ENCODE data around the gene DENND1A. TPM values are rescaled to one million over a fixed set of nuclear protein-coding genes. Genes with fewer than 3 reads are reported as not detected.

DENND1A gene
- total and polyA plus RNA-seq, 2 of the 13 experiments (the other 11 are each of a cell fraction or from before 2014, with no cell fraction given): 14.8 to 30.1 TPM

DNA sequence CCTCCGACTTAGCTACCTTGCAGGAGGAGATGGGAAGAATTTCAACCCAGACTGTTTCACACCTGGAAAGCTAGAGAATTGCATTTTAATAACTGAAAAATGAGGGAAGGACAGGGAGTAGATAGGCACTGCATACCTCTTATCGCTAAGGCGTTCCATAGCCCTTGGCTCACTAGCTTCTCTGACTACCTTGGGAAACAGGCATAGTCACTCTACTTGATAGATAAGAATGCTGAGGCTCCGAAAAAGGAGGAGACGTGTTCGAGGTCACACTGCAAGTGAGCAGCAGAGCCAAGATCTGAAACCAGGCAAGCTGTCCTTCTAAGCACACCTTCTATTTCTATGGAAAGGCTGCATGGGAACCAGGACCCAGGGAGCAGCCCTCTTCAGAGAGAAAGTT lies 405.1 kb downstream of the DENND1A start (continued):
- TF ChIP-seq, protein P1, sequence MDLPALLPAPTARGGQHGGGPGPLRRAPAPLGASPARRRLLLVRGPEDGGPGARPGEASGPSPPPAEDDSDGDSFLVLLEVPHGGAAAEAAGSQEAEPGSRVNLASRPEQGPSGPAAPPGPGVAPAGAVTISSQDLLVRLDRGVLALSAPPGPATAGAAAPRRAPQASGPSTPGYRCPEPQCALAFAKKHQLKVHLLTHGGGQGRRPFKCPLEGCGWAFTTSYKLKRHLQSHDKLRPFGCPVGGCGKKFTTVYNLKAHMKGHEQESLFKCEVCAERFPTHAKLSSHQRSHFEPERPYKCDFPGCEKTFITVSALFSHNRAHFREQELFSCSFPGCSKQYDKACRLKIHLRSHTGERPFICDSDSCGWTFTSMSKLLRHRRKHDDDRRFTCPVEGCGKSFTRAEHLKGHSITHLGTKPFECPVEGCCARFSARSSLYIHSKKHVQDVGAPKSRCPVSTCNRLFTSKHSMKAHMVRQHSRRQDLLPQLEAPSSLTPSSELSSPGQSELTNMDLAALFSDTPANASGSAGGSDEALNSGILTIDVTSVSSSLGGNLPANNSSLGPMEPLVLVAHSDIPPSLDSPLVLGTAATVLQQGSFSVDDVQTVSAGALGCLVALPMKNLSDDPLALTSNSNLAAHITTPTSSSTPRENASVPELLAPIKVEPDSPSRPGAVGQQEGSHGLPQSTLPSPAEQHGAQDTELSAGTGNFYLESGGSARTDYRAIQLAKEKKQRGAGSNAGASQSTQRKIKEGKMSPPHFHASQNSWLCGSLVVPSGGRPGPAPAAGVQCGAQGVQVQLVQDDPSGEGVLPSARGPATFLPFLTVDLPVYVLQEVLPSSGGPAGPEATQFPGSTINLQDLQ (CRISPR knock-in tag; IDR thresholded peaks at IDR 0.05): no peak
- TF ChIP-seq MTA3 (CRISPR knock-in tag; IDR thresholded peaks at IDR 0.05): no peak
- TF ChIP-seq ZNF619 (CRISPR knock-in tag; IDR thresholded peaks at IDR 0.05): no peak
- TF ChIP-seq, protein P2, sequence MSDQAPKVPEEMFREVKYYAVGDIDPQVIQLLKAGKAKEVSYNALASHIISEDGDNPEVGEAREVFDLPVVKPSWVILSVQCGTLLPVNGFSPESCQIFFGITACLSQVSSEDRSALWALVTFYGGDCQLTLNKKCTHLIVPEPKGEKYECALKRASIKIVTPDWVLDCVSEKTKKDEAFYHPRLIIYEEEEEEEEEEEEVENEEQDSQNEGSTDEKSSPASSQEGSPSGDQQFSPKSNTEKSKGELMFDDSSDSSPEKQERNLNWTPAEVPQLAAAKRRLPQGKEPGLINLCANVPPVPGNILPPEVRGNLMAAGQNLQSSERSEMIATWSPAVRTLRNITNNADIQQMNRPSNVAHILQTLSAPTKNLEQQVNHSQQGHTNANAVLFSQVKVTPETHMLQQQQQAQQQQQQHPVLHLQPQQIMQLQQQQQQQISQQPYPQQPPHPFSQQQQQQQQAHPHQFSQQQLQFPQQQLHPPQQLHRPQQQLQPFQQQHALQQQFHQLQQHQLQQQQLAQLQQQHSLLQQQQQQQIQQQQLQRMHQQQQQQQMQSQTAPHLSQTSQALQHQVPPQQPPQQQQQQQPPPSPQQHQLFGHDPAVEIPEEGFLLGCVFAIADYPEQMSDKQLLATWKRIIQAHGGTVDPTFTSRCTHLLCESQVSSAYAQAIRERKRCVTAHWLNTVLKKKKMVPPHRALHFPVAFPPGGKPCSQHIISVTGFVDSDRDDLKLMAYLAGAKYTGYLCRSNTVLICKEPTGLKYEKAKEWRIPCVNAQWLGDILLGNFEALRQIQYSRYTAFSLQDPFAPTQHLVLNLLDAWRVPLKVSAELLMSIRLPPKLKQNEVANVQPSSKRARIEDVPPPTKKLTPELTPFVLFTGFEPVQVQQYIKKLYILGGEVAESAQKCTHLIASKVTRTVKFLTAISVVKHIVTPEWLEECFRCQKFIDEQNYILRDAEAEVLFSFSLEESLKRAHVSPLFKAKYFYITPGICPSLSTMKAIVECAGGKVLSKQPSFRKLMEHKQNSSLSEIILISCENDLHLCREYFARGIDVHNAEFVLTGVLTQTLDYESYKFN (CRISPR knock-in tag; conservative IDR thresholded peaks at IDR 0.05): no peak
- TF ChIP-seq ZBTB7A (CRISPR knock-in tag; IDR thresholded peaks at IDR 0.05): no peak
- TF ChIP-seq ZNF790 (CRISPR knock-in tag; IDR thresholded peaks at IDR 0.05; ENCODE audit: borderline replicate concordance): no peak
- no peak for TF ChIP-seq HNF4A (CRISPR knock-in tag; IDR thresholded peaks at IDR 0.05)

DNA sequence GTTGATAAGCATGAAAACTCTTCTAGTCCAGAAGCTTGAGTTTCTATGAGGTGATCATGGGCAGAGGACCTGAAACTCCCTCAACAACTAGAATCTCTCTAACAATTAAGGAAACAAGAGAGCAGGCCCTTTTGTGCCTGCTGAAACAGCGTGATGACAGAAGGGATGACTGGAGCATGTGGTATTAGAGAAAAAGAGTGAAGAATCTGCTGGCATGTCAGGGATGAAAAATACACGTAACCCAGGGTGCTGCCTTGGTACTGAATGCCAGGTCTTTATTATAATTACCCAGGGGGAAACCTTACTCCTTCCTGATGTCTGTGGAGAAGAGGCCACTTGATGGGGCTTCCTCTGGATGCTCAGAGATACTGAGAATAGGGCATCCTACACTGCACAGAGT lies 406.1 kb downstream of the DENND1A start:
- peaks cover 18% of the 10 kb centered on the region for H3K4me1 ChIP-seq (ENCODE audit: insufficient read depth, low read length)
- peaks cover 2 to 4% of the 10 kb centered on the region in 2 experiments; a peak in 2 of 5 replicates for H3K36me3 ChIP-seq (replicated peaks in 1 of 2; ENCODE audit: control insufficient read depth in 1 of 2, insufficient read depth in 2 of 2, low read length in 2 of 2)
- ChIA-PET CTCF (ENCODE audit: low intra/inter-chr PET ratio, low total read pairs) (no interaction called here), POLR2A (no interaction called here)
- DNase-seq (ENCODE audit: low spot score) (no peak), ATAC-seq (no peak), FAIRE-seq (no peak)
- intact Hi-C loops (cut with micrococcal nuclease; ENCODE audit: unreplicated experiment) (no loop called here), in situ Hi-C loops (cut with HindIII; ENCODE audit: extremely low pct_ligation_motif_present, low pct_unique_long_range_greater_than_20kb) (no loop called here)
- TF ChIP-seq ZNF747 (CRISPR knock-in tag; IDR thresholded peaks at IDR 0.05; ENCODE audit: borderline replicate concordance) (no peak), RBAK (CRISPR knock-in tag; IDR thresholded peaks at IDR 0.05) (no peak)
- TF ChIP-seq, protein P3, sequence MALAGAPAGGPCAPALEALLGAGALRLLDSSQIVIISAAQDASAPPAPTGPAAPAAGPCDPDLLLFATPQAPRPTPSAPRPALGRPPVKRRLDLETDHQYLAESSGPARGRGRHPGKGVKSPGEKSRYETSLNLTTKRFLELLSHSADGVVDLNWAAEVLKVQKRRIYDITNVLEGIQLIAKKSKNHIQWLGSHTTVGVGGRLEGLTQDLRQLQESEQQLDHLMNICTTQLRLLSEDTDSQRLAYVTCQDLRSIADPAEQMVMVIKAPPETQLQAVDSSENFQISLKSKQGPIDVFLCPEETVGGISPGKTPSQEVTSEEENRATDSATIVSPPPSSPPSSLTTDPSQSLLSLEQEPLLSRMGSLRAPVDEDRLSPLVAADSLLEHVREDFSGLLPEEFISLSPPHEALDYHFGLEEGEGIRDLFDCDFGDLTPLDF (CRISPR knock-in tag; IDR thresholded peaks at IDR 0.05): no peak
- H3K4me3 ChIP-seq (replicated peaks in 1 of 3; ENCODE audit: insufficient read depth in 1 of 3, low read depth in 2 of 3, low read length in 3 of 3): no peak overlapping the region
- no peak overlapping the region for H3K9ac ChIP-seq (ENCODE audit: insufficient read depth, low read depth, low read length)
- H3K27ac ChIP-seq (ENCODE audit: extremely low read length, insufficient read depth, low read length): no peak overlapping the region
- H2AFZ ChIP-seq (ENCODE audit: low read length): no peak overlapping the region
- H3K79me2 ChIP-seq (ENCODE audit: insufficient read depth, low read length): no peaks in the 10 kb centered on the region
- BruUV-seq (replicated peaks): no TSS peak
- no peak overlapping the region for H3K4me2 ChIP-seq (ENCODE audit: low read depth, low read length)
- no peaks in the 10 kb centered on the region for H3K9me3 ChIP-seq (ENCODE audit: low read length)
- H4K20me1 ChIP-seq (ENCODE audit: insufficient read depth, low read length): no peaks in the 10 kb centered on the region
- WGBS (ENCODE audit: low lambda C conversion rate): 94% methylated on average over 2 of the region's 2 CpGs
- no peaks in the 10 kb centered on the region for H3K27me3 ChIP-seq (ENCODE audit: control insufficient read depth in 1 of 2, insufficient read depth in 2 of 2, low read length in 2 of 2)
